Body of pancreas (tissue), 4 donors: ENCODE measurements around the gene ACACA.

Source experiments
- POLR2A ChIP-seq, 3 donors: fragments of 450-650 bp; IDR thresholded peaks; one replicate each; pipeline ENCODE4 v1.6.1; 2016; ENCODE audit warnings: antibody characterized with exemption in 3 of 3, mild to moderate bottlenecking in 2 of 3
- TF ChIP-seq, protein P1 (sequence below), 7 experiments: fragments of 450-650 bp in 4 of 7; fragments of 200-600 bp in 3 of 7; sonication (generic) in 3 of 7; IDR thresholded peaks; one replicate each; pipeline ENCODE4 v1.5.1; 2016 to 2019; ENCODE audit warnings: antibody characterized with exemption in 7 of 7

- TF ChIP-seq POLR2A (IDR thresholded peaks at IDR 0.05): no peak
- TF ChIP-seq, protein P1, sequence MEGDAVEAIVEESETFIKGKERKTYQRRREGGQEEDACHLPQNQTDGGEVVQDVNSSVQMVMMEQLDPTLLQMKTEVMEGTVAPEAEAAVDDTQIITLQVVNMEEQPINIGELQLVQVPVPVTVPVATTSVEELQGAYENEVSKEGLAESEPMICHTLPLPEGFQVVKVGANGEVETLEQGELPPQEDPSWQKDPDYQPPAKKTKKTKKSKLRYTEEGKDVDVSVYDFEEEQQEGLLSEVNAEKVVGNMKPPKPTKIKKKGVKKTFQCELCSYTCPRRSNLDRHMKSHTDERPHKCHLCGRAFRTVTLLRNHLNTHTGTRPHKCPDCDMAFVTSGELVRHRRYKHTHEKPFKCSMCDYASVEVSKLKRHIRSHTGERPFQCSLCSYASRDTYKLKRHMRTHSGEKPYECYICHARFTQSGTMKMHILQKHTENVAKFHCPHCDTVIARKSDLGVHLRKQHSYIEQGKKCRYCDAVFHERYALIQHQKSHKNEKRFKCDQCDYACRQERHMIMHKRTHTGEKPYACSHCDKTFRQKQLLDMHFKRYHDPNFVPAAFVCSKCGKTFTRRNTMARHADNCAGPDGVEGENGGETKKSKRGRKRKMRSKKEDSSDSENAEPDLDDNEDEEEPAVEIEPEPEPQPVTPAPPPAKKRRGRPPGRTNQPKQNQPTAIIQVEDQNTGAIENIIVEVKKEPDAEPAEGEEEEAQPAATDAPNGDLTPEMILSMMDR (IDR thresholded peaks at IDR 0.05): no peak
Measured at GRCh38 chr17:37051833-37052232, 354.8 kb downstream of the ACACA start.
